ENCODE measurements around the gene STPG3. TPM values are rescaled to one million over a fixed set of nuclear protein-coding genes. Genes with fewer than 3 reads are reported as not detected.

The STPG3 gene
- polyA plus RNA-seq, 1 donor = 0.18 TPM

GRCh38 chr9:137301081-137301947 is 50.2 kb downstream of the STPG3 start:
- no peak for DNase-seq (ENCODE audit: low read depth)

GRCh38 chr9:137302118-137302448 is 51.0 kb downstream of the STPG3 start, which contains the start of gene NRARP:
Gene NRARP (minus strand): TSS chr9:137302271. CDS start chr9:137301928, 343 bp downstream.
- DNase-seq (ENCODE audit: low read depth) = no peak

GRCh38 chr9:137302449-137303150 is 51.5 kb downstream of the STPG3 start:
- DNase-seq (ENCODE audit: low read depth) = no peak

Other genes starting within 250 kb of the STPG3 start
- 16.5 TPM for gene ABCA2, start 223.0 kb upstream of the STPG3 start, polyA plus RNA-seq (ENCODE audit: insufficient read length)
- 0.08 TPM for gene FUT7, start 219.2 kb upstream of the STPG3 start, polyA plus RNA-seq (ENCODE audit: insufficient read length)
- 40.9 TPM for gene NPDC1, start 205.1 kb upstream of the STPG3 start, polyA plus RNA-seq (ENCODE audit: insufficient read length)
- 16.2 TPM for gene ENTPD2, start 197.2 kb upstream of the STPG3 start, polyA plus RNA-seq (ENCODE audit: insufficient read length)
- gene SAPCD2, start 180.7 kb upstream of the STPG3 start, polyA plus RNA-seq (ENCODE audit: insufficient read length) = 3.6 TPM
- gene UAP1L1, start 173.8 kb upstream of the STPG3 start, polyA plus RNA-seq (ENCODE audit: insufficient read length) = 1.9 TPM
- gene MAN1B1, start 164.3 kb upstream of the STPG3 start, polyA plus RNA-seq (ENCODE audit: insufficient read length) = 38.6 TPM
- 21.7 TPM for gene DPP7, start 136.6 kb upstream of the STPG3 start, polyA plus RNA-seq (ENCODE audit: insufficient read length)
- gene GRIN1, start 112.1 kb upstream of the STPG3 start, polyA plus RNA-seq (ENCODE audit: insufficient read length) = not detected
- 0.11 TPM for gene LRRC26, start 81.2 kb upstream of the STPG3 start, polyA plus RNA-seq (ENCODE audit: insufficient read length)
- gene TMEM210, start 79.2 kb upstream of the STPG3 start, polyA plus RNA-seq (ENCODE audit: insufficient read length) = not detected
- gene ANAPC2, start 62.7 kb upstream of the STPG3 start, polyA plus RNA-seq (ENCODE audit: insufficient read length) = 30.4 TPM
- gene SSNA1, start 62.6 kb upstream of the STPG3 start, polyA plus RNA-seq (ENCODE audit: insufficient read length) = 53.7 TPM
- gene TPRN, start 50.5 kb upstream of the STPG3 start, polyA plus RNA-seq (ENCODE audit: insufficient read length) = 10.9 TPM
- 33.0 TPM for gene TMEM203, start 45.6 kb upstream of the STPG3 start, polyA plus RNA-seq (ENCODE audit: insufficient read length)
- gene NDOR1, start 45.6 kb upstream of the STPG3 start, polyA plus RNA-seq (ENCODE audit: insufficient read length) = 7.0 TPM
- gene RNF208, start 29.0 kb upstream of the STPG3 start, polyA plus RNA-seq (ENCODE audit: insufficient read length) = 2.5 TPM
- gene CYSRT1, start 26.1 kb upstream of the STPG3 start, polyA plus RNA-seq (ENCODE audit: insufficient read length) = 2.4 TPM
- gene RNF224, start 23.8 kb upstream of the STPG3 start, polyA plus RNA-seq (ENCODE audit: insufficient read length) = 2.4 TPM
- gene SLC34A3, start 20.4 kb upstream of the STPG3 start, polyA plus RNA-seq (ENCODE audit: insufficient read length) = 1.5 TPM
- gene TUBB4B, start 10.0 kb upstream of the STPG3 start, polyA plus RNA-seq (ENCODE audit: insufficient read length) = 146 TPM
- 45.6 TPM for gene NELFB, start 4.0 kb downstream of the STPG3 start, polyA plus RNA-seq (ENCODE audit: insufficient read length)
- 7.6 TPM for gene TOR4A, start 26.4 kb downstream of the STPG3 start, polyA plus RNA-seq (ENCODE audit: insufficient read length)
- gene NRARP, start 51.0 kb downstream of the STPG3 start, polyA plus RNA-seq (ENCODE audit: insufficient read length) = 3.8 TPM
- 13.0 TPM for gene EXD3, start 171.9 kb downstream of the STPG3 start, polyA plus RNA-seq (ENCODE audit: insufficient read length)
- gene NOXA1, start 172.1 kb downstream of the STPG3 start, polyA plus RNA-seq (ENCODE audit: insufficient read length) = 2.2 TPM
- gene ENTPD8, start 190.1 kb downstream of the STPG3 start, polyA plus RNA-seq (ENCODE audit: insufficient read length) = 0.46 TPM
- gene NSMF, start 208.0 kb downstream of the STPG3 start, polyA plus RNA-seq (ENCODE audit: insufficient read length) = 16.9 TPM

Measured in forelimb muscle (tissue), 1 donor.